Fibroblast of pulmonary artery (primary cell): Measurements from ENCODE around the gene GRAMD2A.

Experiments used
- DNase-seq: peaks from one replicate; pipeline ENCODE4 v3.0.0-alpha.2; 2010; ENCODE audit warnings: low read depth
- H3K4me3 ChIP-seq: replicated peaks from 2 replicates; pipeline ENCODE4 v1.5.1; 2011; ENCODE audit warnings: low read depth, mild to moderate bottlenecking, control low read depth, low read length, moderate library complexity
- TF ChIP-seq, protein P1 (sequence below): IDR thresholded peaks from 2 replicates; pipeline ENCODE4 v1.5.1; 2011; ENCODE audit warnings: mild to moderate bottlenecking, control low read depth, low read length, inconsistent platforms; ENCODE audit errors: missing control alignments

GRAMD2A gene

GRCh38 chr15:72162569-72162968, 35.0 kb downstream of the GRAMD2A start:
- TF ChIP-seq, protein P1, sequence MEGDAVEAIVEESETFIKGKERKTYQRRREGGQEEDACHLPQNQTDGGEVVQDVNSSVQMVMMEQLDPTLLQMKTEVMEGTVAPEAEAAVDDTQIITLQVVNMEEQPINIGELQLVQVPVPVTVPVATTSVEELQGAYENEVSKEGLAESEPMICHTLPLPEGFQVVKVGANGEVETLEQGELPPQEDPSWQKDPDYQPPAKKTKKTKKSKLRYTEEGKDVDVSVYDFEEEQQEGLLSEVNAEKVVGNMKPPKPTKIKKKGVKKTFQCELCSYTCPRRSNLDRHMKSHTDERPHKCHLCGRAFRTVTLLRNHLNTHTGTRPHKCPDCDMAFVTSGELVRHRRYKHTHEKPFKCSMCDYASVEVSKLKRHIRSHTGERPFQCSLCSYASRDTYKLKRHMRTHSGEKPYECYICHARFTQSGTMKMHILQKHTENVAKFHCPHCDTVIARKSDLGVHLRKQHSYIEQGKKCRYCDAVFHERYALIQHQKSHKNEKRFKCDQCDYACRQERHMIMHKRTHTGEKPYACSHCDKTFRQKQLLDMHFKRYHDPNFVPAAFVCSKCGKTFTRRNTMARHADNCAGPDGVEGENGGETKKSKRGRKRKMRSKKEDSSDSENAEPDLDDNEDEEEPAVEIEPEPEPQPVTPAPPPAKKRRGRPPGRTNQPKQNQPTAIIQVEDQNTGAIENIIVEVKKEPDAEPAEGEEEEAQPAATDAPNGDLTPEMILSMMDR: no peak
- no peak overlapping the region for H3K4me3 ChIP-seq
- no peak for DNase-seq

GRCh38 chr15:72161361-72162132, 36.0 kb downstream of the GRAMD2A start:
- no peak for DNase-seq
- TF ChIP-seq, protein P1: no peak

DNA sequence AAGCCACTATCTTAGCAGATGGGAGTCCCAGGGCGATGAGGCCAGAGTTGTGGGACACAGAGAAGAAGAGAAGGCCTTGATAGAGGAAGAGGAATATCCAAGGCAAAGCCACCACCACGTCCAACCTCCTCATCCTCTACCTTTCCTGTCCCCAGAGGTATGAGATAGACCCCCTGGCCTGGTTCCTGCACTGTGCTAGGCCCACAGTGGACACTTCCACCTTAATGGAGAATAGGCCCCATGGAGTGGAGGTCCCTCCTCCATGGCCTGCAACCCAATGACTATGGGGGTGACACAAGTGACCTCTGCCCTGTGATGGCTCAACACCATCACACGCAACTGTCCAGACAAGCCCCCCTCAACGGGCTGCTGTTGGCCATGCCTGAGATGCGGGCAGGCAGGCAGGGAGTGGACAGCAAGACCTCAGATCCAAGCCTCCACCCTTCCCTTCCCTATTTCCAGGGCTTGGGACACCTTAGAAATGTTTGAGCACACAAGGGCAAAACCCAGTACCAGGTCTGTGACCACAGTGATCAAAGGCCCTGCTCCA, 36.8 kb downstream of the GRAMD2A start:
- no peak for DNase-seq
- H3K4me3 ChIP-seq: no peak overlapping the region
- TF ChIP-seq, protein P1: no peak

More at GRCh38 chr15:72161361-72162132, 36.0 kb downstream of the GRAMD2A start:
- H3K4me3 ChIP-seq: no peak overlapping the region

DNA sequence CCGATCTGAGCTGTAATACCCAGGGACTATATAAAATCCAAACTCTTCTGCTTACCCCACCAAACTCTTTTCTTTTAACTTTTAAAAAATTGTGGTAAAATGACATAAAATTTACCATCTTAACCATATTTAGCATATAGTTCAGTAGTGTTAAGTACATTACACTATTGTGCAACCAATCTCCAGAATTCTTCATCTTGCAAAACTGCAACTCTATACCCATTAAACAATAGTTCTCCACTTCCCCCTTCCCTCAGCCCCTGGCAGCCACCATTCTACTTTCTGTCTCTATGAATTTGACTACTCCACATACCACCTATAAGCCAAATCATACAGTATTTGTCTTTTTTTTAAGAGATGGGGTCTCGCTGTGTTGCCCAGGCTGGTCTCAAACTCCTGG, 40.7 kb downstream of the GRAMD2A start:
- no peak for DNase-seq
- TF ChIP-seq, protein P1: no peak

DNA sequence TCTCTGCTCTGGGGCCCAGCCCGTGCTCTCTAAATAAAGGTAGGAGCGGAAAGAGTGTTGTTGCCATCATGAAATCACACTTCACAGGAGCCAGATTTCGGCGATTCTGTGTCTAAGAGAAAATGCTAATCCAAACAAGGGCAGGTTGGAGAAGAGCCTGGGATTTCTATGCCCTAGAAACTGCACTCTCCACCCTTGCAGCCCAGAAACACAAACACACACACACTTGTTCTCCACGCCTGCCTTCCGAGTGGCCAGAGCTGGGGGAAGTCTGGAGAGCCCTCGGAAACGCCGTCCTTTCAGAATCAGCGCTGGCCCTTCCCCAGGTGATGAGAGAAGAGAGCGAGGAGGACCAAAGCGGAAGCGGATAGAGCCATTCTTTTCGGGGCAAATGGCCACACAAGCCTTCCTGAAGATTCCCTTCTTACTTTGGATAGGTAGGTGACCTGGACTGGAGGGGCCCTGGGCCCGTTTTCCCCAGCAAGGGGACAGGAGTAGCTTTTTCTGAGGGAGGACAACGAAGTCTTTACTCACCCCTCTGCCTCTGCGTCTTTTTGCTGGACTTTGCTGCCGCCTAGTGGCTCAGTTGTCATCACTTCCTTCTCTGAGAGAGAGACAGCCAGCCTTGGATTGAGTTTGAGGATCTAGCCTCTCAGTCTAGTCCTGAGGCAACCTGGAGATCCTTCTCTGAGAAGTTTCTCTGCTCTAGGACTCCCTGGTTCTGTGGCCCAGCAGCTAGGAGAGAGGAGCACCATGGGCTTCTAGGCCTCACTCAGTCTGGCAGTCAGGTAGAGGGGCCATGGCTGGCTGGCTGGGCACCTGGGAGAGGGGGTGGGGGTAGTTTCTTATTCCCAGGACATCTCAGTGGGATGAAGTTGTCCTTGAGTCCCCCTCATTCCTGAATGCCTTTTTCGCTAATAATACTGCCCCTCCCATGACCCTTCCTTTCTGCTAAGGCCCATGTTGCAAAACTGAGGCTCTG, 41.7 kb downstream of the GRAMD2A start:
- H3K4me3 ChIP-seq: peak overlapping the region; percentile 57
- TF ChIP-seq, protein P1: peak; percentile 92
- peak; percentile 87 for DNase-seq

More for the DNA sequence above, 40.7 kb downstream of the GRAMD2A start:
- H3K4me3 ChIP-seq: no peak overlapping the region

- H3K4me3 ChIP-seq: peak overlapping the region; percentile 57
- peak; percentile 42 for DNase-seq
- TF ChIP-seq, protein P1: no peak
Observed at GRCh38 chr15:72155003-72155621, 42.5 kb downstream of the GRAMD2A start.
